DMS79 treated with DMSO at 0.1 percent for 48 hours (cell line): Measurements from ENCODE around the gene LEAP2.
"Not testable (repeated sequence)": the region's sequence is repeated elsewhere in the genome, so short reads cannot be mapped to it uniquely, and the experiment has no call there.

ENCODE experiments used
- DNase-seq: peaks from one replicate; lab custom pipeline; 2025; lab: John Stamatoyannopoulos, UW

Gene LEAP2

GRCh38 chr5:132840896-132841295 is 32.6 kb upstream of the LEAP2 start:
- no peak for DNase-seq

GRCh38 chr5:132841305-132841704 is 32.2 kb upstream of the LEAP2 start:
- DNase-seq, result no peak

- no peak for DNase-seq
Observed at GRCh38 chr5:132848270-132848669, 25.2 kb upstream of the LEAP2 start.

- DNase-seq, result no peak
Observed at GRCh38 chr5:132849347-132849746, 24.1 kb upstream of the LEAP2 start.

- DNase-seq, result no peak
Observed at GRCh38 chr5:132850066-132850465, 23.4 kb upstream of the LEAP2 start.

GRCh38 chr5:132853323-132853722 is 20.1 kb upstream of the LEAP2 start:
- no peak for DNase-seq

GRCh38 chr5:132853790-132854189 is 19.7 kb upstream of the LEAP2 start:
- no peak for DNase-seq

GRCh38 chr5:132854301-132854700 is 19.2 kb upstream of the LEAP2 start:
- DNase-seq, result no peak

- DNase-seq, result not testable (repeated sequence)
Observed at GRCh38 chr5:132854992-132855391, 18.5 kb upstream of the LEAP2 start.

GRCh38 chr5:132856011-132856410 is 17.5 kb upstream of the LEAP2 start:
- DNase-seq, result no peak

- DNase-seq, result no peak
Observed at GRCh38 chr5:132859889-132860437, 13.5 kb upstream of the LEAP2 start.

GRCh38 chr5:132860742-132861141 is 12.7 kb upstream of the LEAP2 start:
- DNase-seq, result no peak

GRCh38 chr5:132865668-132866341 is 7.7 kb upstream of the LEAP2 start:
- DNase-seq, result no peak

GRCh38 chr5:132866342-132867045 is 7.0 kb upstream of the LEAP2 start, which contains the start of the genes GDF9 and UQCRQ:
TSS of gene GDF9 (minus strand) at chr5:132866469. CDS start at chr5:132864533, 1,936 bp downstream.
TSS of gene UQCRQ (plus strand) at chr5:132866642. CDS start at chr5:132866882, 240 bp downstream.
- DNase-seq, result peak; percentile 88

- no peak for DNase-seq
Observed at GRCh38 chr5:132867046-132867451, 6.4 kb upstream of the LEAP2 start.

GRCh38 chr5:132868754-132869153 is 4.7 kb upstream of the LEAP2 start:
- no peak for DNase-seq

- DNase-seq, result no peak
Observed at GRCh38 chr5:132870801-132871200, 2.7 kb upstream of the LEAP2 start.

- DNase-seq, result no peak
Observed at GRCh38 chr5:132871459-132872284, 1.8 kb upstream of the LEAP2 start.

- DNase-seq, result no peak
Observed at GRCh38 chr5:132872788-132873118, 715 bp upstream of the LEAP2 start.

GRCh38 chr5:132873930-132874271 is 433 bp downstream of the LEAP2 start:
- no peak for DNase-seq

GRCh38 chr5:132876020-132876759 is 2.7 kb downstream of the LEAP2 start:
- no peak for DNase-seq

GRCh38 chr5:132877466-132877865 is 4.0 kb downstream of the LEAP2 start:
- no peak for DNase-seq
